GM20431 (cell line): ENCODE measurements around the gene ARMH1.
"Not testable (repeated sequence)": the region's sequence is repeated elsewhere in the genome, so short reads cannot be mapped to it uniquely, and the experiment has no call there.

Experiments
- in situ Hi-C: fragments of 300-500 bp; cut with MseI, MboI; formaldehyde crosslinking; loops from one replicate; pipeline ENCODE4 v1.15.0; 2020; ENCODE audit warnings: low sequenced_read_pairs; ENCODE audit not compliant: unreplicated experiment

The ARMH1 gene

GRCh38 chr1:44717653-44718052, 43.1 kb downstream of the ARMH1 start:
- in situ Hi-C loops, result no loop called here

GRCh38 chr1:44718091-44718490, 43.6 kb downstream of the ARMH1 start:
- in situ Hi-C loops, result no loop called here

- in situ Hi-C loops, result no loop called here
These were observed 44.8 kb downstream of the ARMH1 start for GRCh38 chr1:44719318-44719717.

DNA sequence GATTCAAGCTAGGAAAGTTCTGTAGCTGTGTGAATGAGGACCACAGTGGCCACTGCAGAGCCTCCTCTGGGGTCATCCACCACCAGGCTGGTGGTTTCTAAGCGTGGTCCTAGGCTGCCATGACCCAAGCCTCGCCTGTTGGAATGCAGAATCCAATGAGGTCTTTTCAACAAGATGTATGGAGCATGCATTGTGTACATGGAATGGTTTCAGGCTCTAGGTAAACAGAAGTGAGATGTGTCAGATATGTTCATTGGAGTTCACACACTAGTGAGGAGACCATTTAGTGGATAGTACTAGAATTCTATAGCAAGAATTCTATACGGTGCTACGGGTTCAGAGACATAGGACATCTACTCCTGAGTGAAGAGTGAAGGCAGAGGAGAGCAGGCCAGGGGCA, 45.8 kb downstream of the ARMH1 start:
- in situ Hi-C loops, result no loop called here

DNA sequence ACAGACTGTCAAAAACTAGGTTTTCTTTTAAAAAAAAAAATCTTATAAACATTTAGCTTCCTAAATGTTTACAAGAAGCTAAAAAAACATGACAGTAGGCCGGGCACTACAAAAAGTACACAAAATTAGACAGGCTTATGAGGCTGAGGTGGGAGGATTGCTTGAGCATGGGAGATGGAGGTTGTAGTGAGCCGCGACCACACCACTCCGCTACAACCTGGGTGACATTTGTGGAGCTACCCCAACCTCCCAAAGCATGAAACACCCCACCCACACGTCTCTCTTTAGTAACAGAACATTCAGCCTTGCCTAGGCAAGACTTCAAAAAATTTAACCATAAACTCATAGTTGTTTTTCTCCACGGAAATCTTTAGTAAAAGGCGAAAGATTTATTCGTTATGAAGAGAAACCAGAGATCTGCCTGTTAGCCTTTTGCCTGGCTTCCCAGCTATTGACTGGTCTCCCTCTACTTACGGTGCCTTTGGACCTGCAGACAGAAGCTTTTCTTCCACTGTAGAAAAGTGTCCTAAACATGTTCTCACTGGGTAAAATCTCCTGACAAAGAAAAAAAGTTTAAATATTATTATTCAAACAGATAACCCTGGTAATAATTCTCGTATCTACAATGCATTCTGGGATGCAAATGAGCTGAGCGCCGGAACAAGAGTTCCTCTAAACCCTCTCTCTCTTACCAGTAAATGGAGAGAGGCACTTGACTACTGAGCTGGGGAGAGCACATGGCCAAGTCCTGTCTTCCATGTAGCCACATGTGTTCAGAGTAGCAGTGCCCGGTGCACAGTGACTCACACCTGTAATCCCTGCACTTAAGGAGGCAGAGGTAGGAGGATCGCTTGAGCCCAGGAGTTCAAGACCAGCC, 47.2 kb downstream of the ARMH1 start:
- in situ Hi-C loops, result no loop called here

- in situ Hi-C loops, result no loop called here
These were observed 48.5 kb downstream of the ARMH1 start for GRCh38 chr1:44723064-44723463.

- in situ Hi-C loops, result no loop called here
These were observed 49.2 kb downstream of the ARMH1 start for GRCh38 chr1:44723496-44724295.

DNA sequence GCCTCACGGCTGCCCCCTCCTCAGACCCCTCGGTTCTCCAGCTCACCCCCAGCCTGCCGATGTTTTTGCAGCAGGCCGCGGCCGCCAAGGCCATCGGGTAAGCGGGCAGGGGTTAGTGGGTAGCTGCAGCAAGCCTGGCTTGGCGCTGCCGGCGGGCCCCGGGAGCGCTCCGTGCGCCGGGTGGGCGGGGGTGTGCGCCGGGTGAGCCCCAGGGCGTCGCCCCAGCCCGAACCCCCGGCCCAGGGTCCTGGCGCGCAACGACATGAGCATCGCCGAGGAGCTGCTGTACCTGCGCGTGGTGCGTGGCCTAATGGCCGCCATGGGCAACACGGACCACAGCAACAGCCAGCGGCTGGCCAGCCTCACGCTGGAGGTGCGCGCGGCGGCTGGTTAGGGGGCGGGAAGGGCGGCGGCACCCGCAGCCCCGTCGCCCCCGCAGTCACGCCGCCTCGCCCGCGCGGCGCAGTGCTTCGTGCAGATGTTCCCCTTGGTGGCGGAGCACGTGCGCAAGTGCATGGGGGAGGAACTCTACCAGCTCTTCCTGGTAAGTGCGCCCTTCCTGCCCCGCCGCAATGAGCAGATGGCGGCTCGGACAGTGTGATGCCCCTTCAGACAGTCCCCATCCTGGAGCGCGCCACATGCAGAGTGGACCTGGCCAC, 49.9 kb downstream of the ARMH1 start:
- in situ Hi-C loops, result no loop called here

- in situ Hi-C loops, result no loop called here
These were observed 50.6 kb downstream of the ARMH1 start for GRCh38 chr1:44724955-44725698.

DNA sequence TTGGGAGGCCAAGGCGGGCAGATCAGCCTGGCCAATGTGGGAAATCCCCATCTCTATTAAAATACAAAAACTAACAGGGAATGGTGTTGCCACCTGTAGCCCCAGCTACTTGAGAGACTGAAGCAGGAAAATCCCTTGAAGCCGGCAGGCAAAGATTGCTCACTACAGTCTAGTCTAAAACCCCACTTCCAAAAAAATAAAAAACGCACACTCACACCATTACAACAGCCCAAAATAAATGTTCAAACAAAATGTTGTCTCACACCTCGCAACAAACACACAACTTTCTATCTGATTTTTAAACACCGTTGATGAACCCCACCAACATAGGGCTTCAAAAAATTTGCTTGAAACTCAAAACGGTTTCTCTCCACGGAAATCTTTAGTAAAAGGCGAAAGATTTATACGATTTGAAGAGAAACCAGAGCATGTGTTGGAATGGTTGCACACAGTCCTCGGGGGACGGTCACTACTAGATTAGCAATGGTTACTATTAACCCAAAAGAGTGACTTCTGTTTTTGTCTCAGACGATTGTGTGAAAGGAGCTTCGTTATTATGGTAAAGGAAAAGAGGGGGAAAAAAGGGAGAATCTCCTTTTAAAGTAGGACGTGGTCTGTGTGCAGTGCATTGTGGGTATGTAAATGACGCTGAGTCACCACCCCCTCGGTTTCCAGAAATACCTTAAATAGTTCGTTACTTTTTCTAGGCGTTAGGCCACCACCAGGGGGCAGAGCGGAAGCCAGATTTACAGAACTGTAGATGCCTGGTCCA, 56.4 kb downstream of the ARMH1 start, which contains the start of gene RNU5D-1:
TSS of gene RNU5D-1 (minus strand) at position 430 of the 772 bp plus-strand sequence.
- in situ Hi-C loops, result no loop called here

DNA sequence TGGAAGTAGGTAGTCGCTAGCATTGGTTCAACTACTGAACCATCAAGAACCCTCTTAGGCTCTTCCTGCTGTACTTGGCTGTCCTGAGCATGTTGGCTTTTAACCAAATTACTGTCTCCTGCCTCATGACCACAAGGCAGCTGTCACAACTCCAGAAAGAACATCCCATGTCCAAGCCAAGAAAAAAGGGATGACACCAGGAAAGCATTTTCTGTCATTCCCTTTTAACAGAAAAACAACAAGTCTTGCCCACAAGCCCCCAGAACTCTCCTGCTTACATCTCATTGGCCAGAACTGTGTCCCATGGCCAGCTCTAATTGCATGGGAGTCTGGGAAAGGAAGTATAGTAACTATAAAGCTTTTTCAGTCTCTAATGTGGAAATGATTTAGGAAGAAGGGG, 58.9 kb downstream of the ARMH1 start:
- in situ Hi-C loops, result no loop called here

DNA sequence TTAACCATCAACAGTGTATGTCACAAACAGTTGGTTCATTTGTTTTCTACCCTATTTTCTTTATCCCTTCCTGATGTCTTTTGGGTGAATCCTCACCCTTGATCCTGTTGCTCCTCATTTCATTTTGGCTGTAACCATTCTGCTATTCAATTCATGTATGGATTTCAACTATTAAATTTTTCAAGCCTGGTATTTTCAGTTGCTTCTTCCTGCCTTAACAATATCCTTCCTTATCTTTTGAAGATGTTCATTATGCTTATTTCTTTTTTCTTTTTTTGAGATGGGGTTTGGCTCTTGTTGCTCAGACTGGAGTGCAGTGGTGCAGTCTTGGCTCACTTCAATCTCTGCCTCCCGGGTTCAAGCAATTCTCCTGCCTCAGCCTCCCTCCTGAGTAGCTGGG, 59.3 kb downstream of the ARMH1 start:
- in situ Hi-C loops, result no loop called here

GRCh38 chr1:44735992-44736391, 61.5 kb downstream of the ARMH1 start:
- in situ Hi-C loops, result no loop called here

- in situ Hi-C loops, result not testable (repeated sequence)
These were observed 64.4 kb downstream of the ARMH1 start for GRCh38 chr1:44738953-44739306.

- in situ Hi-C loops, result no loop called here
These were observed 65.0 kb downstream of the ARMH1 start, which contains the start of gene KIF2C for GRCh38 chr1:44739307-44740178. TSS of gene KIF2C (plus strand) at chr1:44739837. CDS start at chr1:44739933, 96 bp downstream.

GRCh38 chr1:44740179-44740617, 65.7 kb downstream of the ARMH1 start:
- in situ Hi-C loops, result no loop called here

DNA sequence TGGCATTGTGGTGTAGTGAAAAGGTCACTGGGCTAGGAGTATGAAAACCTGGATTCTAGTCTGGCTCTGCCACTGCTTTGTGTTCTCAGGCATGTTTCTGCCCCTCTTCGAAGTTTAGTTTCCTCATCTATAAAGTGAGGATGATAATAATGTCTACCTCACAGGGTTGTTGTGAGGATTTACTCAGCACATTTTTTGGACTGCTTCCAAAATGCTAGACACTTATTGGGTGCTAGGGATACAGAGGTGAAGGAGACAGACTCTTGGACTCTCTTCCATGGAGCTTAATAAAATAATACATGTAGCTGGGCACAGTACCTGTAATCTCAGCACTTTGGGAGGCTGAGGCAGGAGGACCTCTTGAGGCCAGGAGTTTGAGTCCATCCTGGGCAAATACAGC, 68.7 kb downstream of the ARMH1 start:
- in situ Hi-C loops, result no loop called here

- in situ Hi-C loops, result no loop called here
These were observed 73.4 kb downstream of the ARMH1 start for GRCh38 chr1:44747878-44748277.
